ACC112 (cell line): ENCODE measurements around the gene IRF2.

Experiments
- H2AFZ ChIP-seq: fragments of 200-600 bp; sonication (generic); one replicate; pipeline ENCODE4 v1.6.0; 2017; ENCODE audit warnings: antibody characterized with exemption, low read length; ENCODE audit not compliant: unreplicated experiment
- H3K27ac ChIP-seq: fragments of 200-600 bp; sonication (generic); 2 replicates; pipeline ENCODE4 v1.5.1; 2014; ENCODE audit warnings: low read depth, mild to moderate bottlenecking, antibody characterized with exemption, low read length, moderate library complexity
- H3K27me3 ChIP-seq: fragments of 200-600 bp; sonication (generic); 2 replicates; pipeline ENCODE4 v1.6.1; 2014; ENCODE audit warnings: mild to moderate bottlenecking, antibody characterized with exemption, low read length, moderate library complexity, mixed read lengths; ENCODE audit not compliant: insufficient read depth
- H3K36me3 ChIP-seq: fragments of 200-600 bp; sonication (generic); 2 replicates; pipeline ENCODE4 v1.6.1; 2016; ENCODE audit warnings: mild to moderate bottlenecking, antibody characterized with exemption, low read length, moderate library complexity, mixed read lengths; ENCODE audit not compliant: insufficient read depth
- H3K4me1 ChIP-seq: fragments of 200-600 bp; sonication (generic); one replicate; pipeline ENCODE4 v1.6.1; 2016; ENCODE audit warnings: low read length, mixed read lengths; ENCODE audit not compliant: insufficient read depth, unreplicated experiment, control insufficient read depth
- H3K4me3 ChIP-seq: fragments of 200-600 bp; sonication (generic); 2 replicates; pipeline ENCODE4 v1.5.1; 2014; ENCODE audit warnings: mild to moderate bottlenecking, low read depth, low read length
- H3K79me2 ChIP-seq: fragments of 200-600 bp; sonication (generic); one replicate; pipeline ENCODE4 v1.6.0; 2016; ENCODE audit warnings: low read length; ENCODE audit not compliant: control insufficient read depth, unreplicated experiment, insufficient read depth

Gene IRF2

GRCh38 chr4:184399512-184399908 lies 74.8 kb downstream of the IRF2 start:
- peak overlapping the region; percentile 97 for H3K27ac ChIP-seq
- H3K27me3 ChIP-seq, result no peaks in the 10 kb centered on the region
- H3K36me3 ChIP-seq, result peaks cover 42% of the 10 kb centered on the region
- no peaks in the 10 kb centered on the region for H3K79me2 ChIP-seq
- H3K4me3 ChIP-seq, result no peak overlapping the region
- H3K4me1 ChIP-seq, result peaks cover 36% of the 10 kb centered on the region
- no peak overlapping the region for H2AFZ ChIP-seq

- Histone ChIP-seq H3K36me3 (peaks cover 43% of the 10 kb centered on the region), H3K4me3 (no peak overlapping the region), H3K27me3 (no peaks in the 10 kb centered on the region), H3K4me1 (peaks cover 34% of the 10 kb centered on the region), H3K27ac (peak overlapping the region; percentile 97), H3K79me2 (no peaks in the 10 kb centered on the region), H2AFZ (no peak overlapping the region)
These were observed 75.4 kb downstream of the IRF2 start for GRCh38 chr4:184398741-184399511.

GRCh38 chr4:184397516-184398163 lies 76.7 kb downstream of the IRF2 start:
- H3K27ac ChIP-seq, result no peak overlapping the region
- peaks cover 24% of the 10 kb centered on the region for H3K4me1 ChIP-seq
- H3K36me3 ChIP-seq, result peaks cover 38% of the 10 kb centered on the region
- no peaks in the 10 kb centered on the region for H3K27me3 ChIP-seq
- H3K79me2 ChIP-seq, result no peaks in the 10 kb centered on the region
- H3K4me3 ChIP-seq, result no peak overlapping the region
- no peak overlapping the region for H2AFZ ChIP-seq

- no peak overlapping the region for H3K4me3 ChIP-seq
- no peak overlapping the region for H3K27ac ChIP-seq
- no peaks in the 10 kb centered on the region for H3K79me2 ChIP-seq
- H3K36me3 ChIP-seq, result peaks cover 43% of the 10 kb centered on the region
- H3K27me3 ChIP-seq, result no peaks in the 10 kb centered on the region
- H3K4me1 ChIP-seq, result peaks cover 23% of the 10 kb centered on the region
- no peak overlapping the region for H2AFZ ChIP-seq
These were observed 77.5 kb downstream of the IRF2 start for GRCh38 chr4:184396570-184397515.

GRCh38 chr4:184395971-184396391 lies 78.4 kb downstream of the IRF2 start:
- peaks cover 37% of the 10 kb centered on the region for H3K36me3 ChIP-seq
- no peak overlapping the region for H2AFZ ChIP-seq
- H3K4me3 ChIP-seq, result no peak overlapping the region
- no peak overlapping the region for H3K27ac ChIP-seq
- peaks cover 14% of the 10 kb centered on the region for H3K4me1 ChIP-seq
- H3K79me2 ChIP-seq, result no peaks in the 10 kb centered on the region
- no peaks in the 10 kb centered on the region for H3K27me3 ChIP-seq

- Histone ChIP-seq H2AFZ (no peak overlapping the region), H3K4me3 (no peak overlapping the region), H3K27ac (no peak overlapping the region)
These were observed 78.9 kb downstream of the IRF2 start for GRCh38 chr4:184395451-184395917.

GRCh38 chr4:184392748-184393559 lies 81.4 kb downstream of the IRF2 start:
- Histone ChIP-seq H3K4me1 (no peaks in the 10 kb centered on the region), H3K79me2 (no peaks in the 10 kb centered on the region), H3K27me3 (no peaks in the 10 kb centered on the region), H3K4me3 (no peak overlapping the region), H2AFZ (no peak overlapping the region), H3K27ac (no peak overlapping the region), H3K36me3 (peaks cover 36% of the 10 kb centered on the region)

More at GRCh38 chr4:184395451-184395917, 78.9 kb downstream of the IRF2 start:
- Histone ChIP-seq H3K4me1 (peaks cover 11% of the 10 kb centered on the region), H3K36me3 (peaks cover 37% of the 10 kb centered on the region), H3K27me3 (no peaks in the 10 kb centered on the region), H3K79me2 (no peaks in the 10 kb centered on the region)

- Histone ChIP-seq H3K79me2 (no peaks in the 10 kb centered on the region), H3K4me3 (no peak overlapping the region), H2AFZ (no peak overlapping the region), H3K27ac (no peak overlapping the region), H3K27me3 (no peaks in the 10 kb centered on the region), H3K4me1 (no peaks in the 10 kb centered on the region), H3K36me3 (peaks cover 32% of the 10 kb centered on the region)
These were observed 82.0 kb downstream of the IRF2 start for GRCh38 chr4:184392316-184392715.

- Histone ChIP-seq H3K4me3 (no peak overlapping the region), H3K36me3 (peaks cover 29% of the 10 kb centered on the region), H3K27ac (no peak overlapping the region), H2AFZ (no peak overlapping the region), H3K4me1 (peaks cover 10% of the 10 kb centered on the region), H3K27me3 (no peaks in the 10 kb centered on the region), H3K79me2 (no peaks in the 10 kb centered on the region)
These were observed 84.1 kb downstream of the IRF2 start for GRCh38 chr4:184389978-184390900.
